ENCODE results near the gene IL17RE. TPM values are rescaled to one million over a fixed set of nuclear protein-coding genes. Genes with fewer than 3 reads are reported as not detected.
A peak's percentile ranks its signal among the peaks of the same experiment; 100 is the strongest.

IL17RE gene
- total and polyA plus RNA-seq, 9 of the 15 experiments (the other 6 are each of a cell fraction or from before 2014, with no cell fraction given) = 0.32 to 1.9 (median 0.51) TPM; not detected in 4

DNA sequence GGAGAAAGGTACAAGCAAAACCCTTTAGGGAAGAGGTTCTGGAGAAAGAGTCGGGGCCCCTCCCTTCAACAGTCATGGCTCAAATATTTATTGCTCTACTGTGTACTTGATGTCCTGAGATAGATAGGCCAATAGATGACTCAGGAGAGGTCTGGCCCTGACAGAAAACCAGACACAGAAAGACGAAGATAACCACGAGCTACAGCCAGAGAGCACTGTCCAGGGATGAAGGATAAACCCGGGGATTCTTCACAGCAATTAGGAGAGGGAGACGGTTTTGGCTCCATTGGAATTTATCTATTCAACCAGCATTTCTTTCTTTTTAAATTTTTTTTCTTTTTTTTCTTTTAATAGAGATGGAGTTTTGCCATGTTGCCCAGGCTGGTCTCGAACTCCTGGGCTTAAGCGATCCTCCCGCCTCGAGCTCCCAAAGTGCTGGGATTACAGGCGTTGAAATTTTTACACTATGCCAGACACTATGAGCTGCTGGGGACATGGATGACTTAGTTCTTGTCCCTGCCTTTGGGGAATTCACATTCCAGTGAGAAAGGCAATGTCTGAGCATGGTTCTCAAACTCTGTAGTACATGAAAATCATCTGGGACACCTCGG lies 18.0 kb upstream of the IL17RE start (continued):
- TF ChIP-seq SRSF9 (IDR thresholded peaks at IDR 0.05; ENCODE audit: borderline replicate concordance, low read depth, low read length) = no peak
- TF ChIP-seq ZNF239 (CRISPR knock-in tag; IDR thresholded peaks at IDR 0.05) = no peak
- TF ChIP-seq FIP1L1 (IDR thresholded peaks at IDR 0.05; ENCODE audit: low read depth, low read length, poor library complexity, severe bottlenecking) = no peak
- no peak for TF ChIP-seq NFE2L1 (tag; IDR thresholded peaks at IDR 0.05; ENCODE audit: borderline replicate concordance, low read depth)
- TF ChIP-seq CBX2 (IDR thresholded peaks at IDR 0.05; ENCODE audit: insufficient read depth, low read length, poor library complexity, severe bottlenecking) = no peak
- no peak for TF ChIP-seq NFRKB (IDR thresholded peaks at IDR 0.05; ENCODE audit: low read depth)
- no peak for TF ChIP-seq ZNF224 (CRISPR knock-in tag; IDR thresholded peaks at IDR 0.05)
- no peak for TF ChIP-seq MYBL2 (IDR thresholded peaks at IDR 0.05; ENCODE audit: low read depth)
- TF ChIP-seq MYBL2 (CRISPR knock-in tag; IDR thresholded peaks at IDR 0.05; ENCODE audit: borderline replicate concordance) = no peak
- no peak for TF ChIP-seq COPS2 (conservative IDR thresholded peaks at IDR 0.05)
- TF ChIP-seq, protein P1, sequence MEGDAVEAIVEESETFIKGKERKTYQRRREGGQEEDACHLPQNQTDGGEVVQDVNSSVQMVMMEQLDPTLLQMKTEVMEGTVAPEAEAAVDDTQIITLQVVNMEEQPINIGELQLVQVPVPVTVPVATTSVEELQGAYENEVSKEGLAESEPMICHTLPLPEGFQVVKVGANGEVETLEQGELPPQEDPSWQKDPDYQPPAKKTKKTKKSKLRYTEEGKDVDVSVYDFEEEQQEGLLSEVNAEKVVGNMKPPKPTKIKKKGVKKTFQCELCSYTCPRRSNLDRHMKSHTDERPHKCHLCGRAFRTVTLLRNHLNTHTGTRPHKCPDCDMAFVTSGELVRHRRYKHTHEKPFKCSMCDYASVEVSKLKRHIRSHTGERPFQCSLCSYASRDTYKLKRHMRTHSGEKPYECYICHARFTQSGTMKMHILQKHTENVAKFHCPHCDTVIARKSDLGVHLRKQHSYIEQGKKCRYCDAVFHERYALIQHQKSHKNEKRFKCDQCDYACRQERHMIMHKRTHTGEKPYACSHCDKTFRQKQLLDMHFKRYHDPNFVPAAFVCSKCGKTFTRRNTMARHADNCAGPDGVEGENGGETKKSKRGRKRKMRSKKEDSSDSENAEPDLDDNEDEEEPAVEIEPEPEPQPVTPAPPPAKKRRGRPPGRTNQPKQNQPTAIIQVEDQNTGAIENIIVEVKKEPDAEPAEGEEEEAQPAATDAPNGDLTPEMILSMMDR (IDR thresholded peaks at IDR 0.05 in 2 of 3, conservative IDR thresholded peaks at IDR 0.05 in 1 of 3; ENCODE audit: insufficient read depth in 2 of 3, low read depth in 1 of 3, low read length in 3 of 3) = 0 out of 6 replicates have a peak, but pooled peaks of 1 of the 3 experiments have one; percentile 8
- TF ChIP-seq, protein P2, sequence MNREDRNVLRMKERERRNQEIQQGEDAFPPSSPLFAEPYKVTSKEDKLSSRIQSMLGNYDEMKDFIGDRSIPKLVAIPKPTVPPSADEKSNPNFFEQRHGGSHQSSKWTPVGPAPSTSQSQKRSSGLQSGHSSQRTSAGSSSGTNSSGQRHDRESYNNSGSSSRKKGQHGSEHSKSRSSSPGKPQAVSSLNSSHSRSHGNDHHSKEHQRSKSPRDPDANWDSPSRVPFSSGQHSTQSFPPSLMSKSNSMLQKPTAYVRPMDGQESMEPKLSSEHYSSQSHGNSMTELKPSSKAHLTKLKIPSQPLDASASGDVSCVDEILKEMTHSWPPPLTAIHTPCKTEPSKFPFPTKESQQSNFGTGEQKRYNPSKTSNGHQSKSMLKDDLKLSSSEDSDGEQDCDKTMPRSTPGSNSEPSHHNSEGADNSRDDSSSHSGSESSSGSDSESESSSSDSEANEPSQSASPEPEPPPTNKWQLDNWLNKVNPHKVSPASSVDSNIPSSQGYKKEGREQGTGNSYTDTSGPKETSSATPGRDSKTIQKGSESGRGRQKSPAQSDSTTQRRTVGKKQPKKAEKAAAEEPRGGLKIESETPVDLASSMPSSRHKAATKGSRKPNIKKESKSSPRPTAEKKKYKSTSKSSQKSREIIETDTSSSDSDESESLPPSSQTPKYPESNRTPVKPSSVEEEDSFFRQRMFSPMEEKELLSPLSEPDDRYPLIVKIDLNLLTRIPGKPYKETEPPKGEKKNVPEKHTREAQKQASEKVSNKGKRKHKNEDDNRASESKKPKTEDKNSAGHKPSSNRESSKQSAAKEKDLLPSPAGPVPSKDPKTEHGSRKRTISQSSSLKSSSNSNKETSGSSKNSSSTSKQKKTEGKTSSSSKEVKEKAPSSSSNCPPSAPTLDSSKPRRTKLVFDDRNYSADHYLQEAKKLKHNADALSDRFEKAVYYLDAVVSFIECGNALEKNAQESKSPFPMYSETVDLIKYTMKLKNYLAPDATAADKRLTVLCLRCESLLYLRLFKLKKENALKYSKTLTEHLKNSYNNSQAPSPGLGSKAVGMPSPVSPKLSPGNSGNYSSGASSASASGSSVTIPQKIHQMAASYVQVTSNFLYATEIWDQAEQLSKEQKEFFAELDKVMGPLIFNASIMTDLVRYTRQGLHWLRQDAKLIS (CRISPR knock-in tag; IDR thresholded peaks at IDR 0.05) = no peak
- TF ChIP-seq NFIX (CRISPR knock-in tag; IDR thresholded peaks at IDR 0.05; ENCODE audit: low read depth) = no peak
- TF ChIP-seq TARDBP (IDR thresholded peaks at IDR 0.05) = no peak
- TF ChIP-seq, protein P3, sequence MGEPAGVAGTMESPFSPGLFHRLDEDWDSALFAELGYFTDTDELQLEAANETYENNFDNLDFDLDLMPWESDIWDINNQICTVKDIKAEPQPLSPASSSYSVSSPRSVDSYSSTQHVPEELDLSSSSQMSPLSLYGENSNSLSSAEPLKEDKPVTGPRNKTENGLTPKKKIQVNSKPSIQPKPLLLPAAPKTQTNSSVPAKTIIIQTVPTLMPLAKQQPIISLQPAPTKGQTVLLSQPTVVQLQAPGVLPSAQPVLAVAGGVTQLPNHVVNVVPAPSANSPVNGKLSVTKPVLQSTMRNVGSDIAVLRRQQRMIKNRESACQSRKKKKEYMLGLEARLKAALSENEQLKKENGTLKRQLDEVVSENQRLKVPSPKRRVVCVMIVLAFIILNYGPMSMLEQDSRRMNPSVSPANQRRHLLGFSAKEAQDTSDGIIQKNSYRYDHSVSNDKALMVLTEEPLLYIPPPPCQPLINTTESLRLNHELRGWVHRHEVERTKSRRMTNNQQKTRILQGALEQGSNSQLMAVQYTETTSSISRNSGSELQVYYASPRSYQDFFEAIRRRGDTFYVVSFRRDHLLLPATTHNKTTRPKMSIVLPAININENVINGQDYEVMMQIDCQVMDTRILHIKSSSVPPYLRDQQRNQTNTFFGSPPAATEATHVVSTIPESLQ (CRISPR knock-in tag; IDR thresholded peaks at IDR 0.05) = no peak
- peak; percentile 62 for TF ChIP-seq SMARCC2 (IDR thresholded peaks at IDR 0.05; ENCODE audit: low read depth)
- no peak for TF ChIP-seq PHF20 (IDR thresholded peaks at IDR 0.05; ENCODE audit: partially characterized antibody)
- TF ChIP-seq POLR3A (IDR thresholded peaks at IDR 0.05; ENCODE audit: borderline replicate concordance, extremely low read depth, insufficient read depth, insufficient read length) = no peak
- no peak for TF ChIP-seq SMC3 (conservative IDR thresholded peaks at IDR 0.05; ENCODE audit: insufficient read depth, low read depth, low read length)
- no peak for TF ChIP-seq WHSC1 (IDR thresholded peaks at IDR 0.05; ENCODE audit: low read length)

Data from K562 (cell line).